ENCODE results near the gene CTPS1. TPM values are rescaled to one million over a fixed set of nuclear protein-coding genes. Genes with fewer than 3 reads are reported as not detected.

CTPS1 gene
- total and polyA plus RNA-seq, 2 experiments from 2014 or later = 18.7 to 38.0 TPM

- DNase-seq (ENCODE audit: low read depth in 1 of 2, low spot score in 1 of 2) = no peak
- H3K27ac ChIP-seq = no peak overlapping the region
- H3K36me3 ChIP-seq = peaks cover 13% of the 10 kb centered on the region
These were observed 3.8 kb downstream of the CTPS1 start for GRCh38 chr1:40983286-40983685.

GRCh38 chr1:40984066-40984465 is 4.6 kb downstream of the CTPS1 start:
- peaks cover 16% of the 10 kb centered on the region for H3K4me1 ChIP-seq (ENCODE audit: low read depth)
- no peak overlapping the region for H3K4me3 ChIP-seq
- H3K36me3 ChIP-seq = peaks cover 21% of the 10 kb centered on the region
- H3K27me3 ChIP-seq = no peaks in the 10 kb centered on the region
- DNase-seq (ENCODE audit: low read depth in 1 of 2, low spot score in 1 of 2) = peak in 1 of 2 donors; percentile 36
- no peak for TF ChIP-seq CTCF (IDR thresholded peaks at IDR 0.05; ENCODE audit: low read depth, low read length)
- no peak overlapping the region for H3K27ac ChIP-seq
- H3K9me3 ChIP-seq (ENCODE audit: low read depth) = no peaks in the 10 kb centered on the region

More at GRCh38 chr1:40983286-40983685, 3.8 kb downstream of the CTPS1 start:
- no peak for TF ChIP-seq CTCF (IDR thresholded peaks at IDR 0.05; ENCODE audit: low read depth, low read length)
- Histone ChIP-seq H3K4me3 (no peak overlapping the region), H3K9me3 (ENCODE audit: low read depth) (no peaks in the 10 kb centered on the region), H3K4me1 (ENCODE audit: low read depth) (peaks cover 16% of the 10 kb centered on the region), H3K27me3 (no peaks in the 10 kb centered on the region)

- no peaks in the 10 kb centered on the region for H3K9me3 ChIP-seq (ENCODE audit: low read depth)
- DNase-seq (ENCODE audit: low read depth in 1 of 2, low spot score in 1 of 2) = no peak
- no peak overlapping the region for H3K4me3 ChIP-seq
- no peaks in the 10 kb centered on the region for H3K27me3 ChIP-seq
- H3K4me1 ChIP-seq (ENCODE audit: low read depth) = peaks cover 16% of the 10 kb centered on the region
- H3K27ac ChIP-seq = no peak overlapping the region
- no peak for TF ChIP-seq CTCF (IDR thresholded peaks at IDR 0.05; ENCODE audit: low read depth, low read length)
- H3K36me3 ChIP-seq = peaks cover 25% of the 10 kb centered on the region
These were observed 5.0 kb downstream of the CTPS1 start for GRCh38 chr1:40984531-40984930.

GRCh38 chr1:40985161-40985560 is 5.7 kb downstream of the CTPS1 start:
- Histone ChIP-seq H3K36me3 (peaks cover 25% of the 10 kb centered on the region), H3K9me3 (ENCODE audit: low read depth) (no peaks in the 10 kb centered on the region), H3K4me3 (no peak overlapping the region), H3K27me3 (no peaks in the 10 kb centered on the region), H3K4me1 (ENCODE audit: low read depth) (peaks cover 16% of the 10 kb centered on the region), H3K27ac (no peak overlapping the region)
- no peak for TF ChIP-seq CTCF (IDR thresholded peaks at IDR 0.05; ENCODE audit: low read depth, low read length)
- no peak for DNase-seq (ENCODE audit: low read depth in 1 of 2, low spot score in 1 of 2)

GRCh38 chr1:40985875-40986274 is 6.4 kb downstream of the CTPS1 start:
- H3K27ac ChIP-seq = no peak overlapping the region
- no peak for DNase-seq (ENCODE audit: low read depth in 1 of 2, low spot score in 1 of 2)
- peaks cover 25% of the 10 kb centered on the region for H3K36me3 ChIP-seq
- H3K9me3 ChIP-seq (ENCODE audit: low read depth) = no peaks in the 10 kb centered on the region
- H3K27me3 ChIP-seq = no peaks in the 10 kb centered on the region
- TF ChIP-seq CTCF (IDR thresholded peaks at IDR 0.05; ENCODE audit: low read depth, low read length) = no peak
- no peak overlapping the region for H3K4me3 ChIP-seq
- H3K4me1 ChIP-seq (ENCODE audit: low read depth) = peaks cover 16% of the 10 kb centered on the region

GRCh38 chr1:40986328-40986783 is 6.9 kb downstream of the CTPS1 start:
- TF ChIP-seq CTCF (IDR thresholded peaks at IDR 0.05; ENCODE audit: low read depth, low read length) = no peak
- H3K4me1 ChIP-seq (ENCODE audit: low read depth) = peaks cover 13% of the 10 kb centered on the region
- H3K4me3 ChIP-seq = no peak overlapping the region
- peaks cover 25% of the 10 kb centered on the region for H3K36me3 ChIP-seq
- no peaks in the 10 kb centered on the region for H3K9me3 ChIP-seq (ENCODE audit: low read depth)
- no peak for DNase-seq (ENCODE audit: low read depth in 1 of 2, low spot score in 1 of 2)
- no peak overlapping the region for H3K27ac ChIP-seq
- no peaks in the 10 kb centered on the region for H3K27me3 ChIP-seq

All from cardiac muscle cell (in vitro differentiated cells and primary cell).